GM12891 (cell line): ENCODE data around the gene PPP4R2.

ENCODE experiments used
- POLR2A ChIP-seq: IDR thresholded peaks from 2 replicates; pipeline ENCODE4 v1.6.1; 2011; ENCODE audit warnings: low read depth, low read length, control low read depth
- POLR2AphosphoS5 ChIP-seq: IDR thresholded peaks from 2 replicates; pipeline ENCODE4 v1.6.1; 2011; ENCODE audit warnings: low read depth, low read length, control low read depth
- POU2F2 ChIP-seq: IDR thresholded peaks from 2 replicates; pipeline ENCODE4 v1.6.1; 2011; ENCODE audit warnings: low read depth, mild to moderate bottlenecking, control low read depth, low read length, moderate library complexity
- SPI1 ChIP-seq: IDR thresholded peaks from 2 replicates; pipeline ENCODE4 v1.6.1; 2011; ENCODE audit warnings: low read depth, low read length, control low read depth
- TAF1 ChIP-seq: IDR thresholded peaks from 2 replicates; pipeline ENCODE4 v1.6.1; 2011; ENCODE audit warnings: low read depth, low read length, control low read depth

DNA sequence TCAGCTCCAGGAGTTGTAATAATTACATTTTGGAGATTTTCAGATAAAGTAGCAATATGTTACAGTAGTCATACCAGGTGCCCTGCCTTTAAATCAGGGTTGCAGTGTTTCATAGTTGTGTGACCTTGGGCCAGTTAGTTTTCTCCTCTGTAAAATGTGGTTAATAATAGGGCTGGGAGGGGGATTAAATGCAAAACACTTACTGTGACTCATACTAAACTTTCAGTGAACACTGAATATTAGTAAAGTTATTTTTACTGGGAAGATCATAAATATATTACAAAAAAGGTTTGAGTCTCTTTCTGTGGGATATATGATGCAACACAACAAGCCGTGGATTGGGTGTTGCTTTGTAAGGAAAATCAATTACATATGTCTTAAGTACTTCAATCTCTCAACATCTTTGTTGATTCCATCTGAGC lies 63.7 kb downstream of the PPP4R2 start:
- TF ChIP-seq POLR2AphosphoS5: no peak
- no peak for TF ChIP-seq POLR2A
- no peak for TF ChIP-seq POU2F2
- TF ChIP-seq TAF1: no peak
- TF ChIP-seq SPI1: no peak
